Measurements from ENCODE around the gene TMEM87B. TPM values are rescaled to one million over a fixed set of nuclear protein-coding genes. Genes with fewer than 3 reads are reported as not detected.

TMEM87B gene
- total RNA-seq, 6 donors from 2014 or later: 20.1 to 45.9 (median 23.6) TPM

DNA sequence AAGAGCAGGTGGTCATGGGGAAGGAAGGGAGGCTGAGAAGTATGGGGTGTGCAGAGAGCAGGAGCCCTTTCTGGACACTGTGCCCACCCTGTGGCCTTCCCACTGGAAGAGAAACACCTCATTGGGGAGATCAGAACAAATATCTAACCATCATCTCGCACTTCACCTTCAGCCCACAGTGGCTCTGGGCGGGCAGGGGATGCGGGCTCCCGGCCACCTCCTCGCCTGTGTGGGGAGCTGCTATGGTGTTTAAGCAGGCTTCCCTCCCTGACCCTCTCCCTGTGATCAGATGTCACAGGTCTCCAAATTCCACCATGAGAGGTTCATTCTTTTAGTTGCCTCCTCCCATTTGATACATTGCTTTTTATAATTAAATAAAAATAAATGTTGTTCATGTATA, 88.1 kb downstream of the TMEM87B start:
- WGBS, 2 donors: 91 to 94% methylated on average over 5 of the region's 5 CpGs
- ATAC-seq (ENCODE audit: low FRiP score in 2 of 2): peak in 1 of 2 donors; percentile 34
- no peak overlapping the region for H3K27ac ChIP-seq

DNA sequence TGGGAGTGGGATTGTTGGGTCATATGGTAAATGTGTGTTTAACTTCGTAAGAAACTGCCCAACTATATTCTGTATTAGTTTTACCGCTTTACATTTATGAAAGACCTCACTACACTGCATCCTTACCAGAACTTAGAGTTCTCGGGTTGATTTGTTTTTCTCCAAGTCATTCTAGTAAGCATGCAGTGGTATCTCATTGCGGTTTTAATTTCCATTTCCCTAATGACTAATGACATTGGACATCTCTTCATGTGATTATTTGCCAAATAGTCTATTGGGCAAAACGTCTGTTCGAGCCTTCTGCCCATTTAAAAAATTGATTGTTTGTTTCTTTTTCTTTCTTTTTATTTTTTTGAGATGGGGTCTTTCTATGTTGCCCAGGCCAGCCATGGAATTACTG, 89.9 kb downstream of the TMEM87B start:
- peaks cover 0 to 7% (median 3%) of the 10 kb centered on the region in 4 donors for H3K4me1 ChIP-seq
- H3K9me3 ChIP-seq: no peaks in the 10 kb centered on the region
- no peak overlapping the region for H3K27ac ChIP-seq
- no peaks in the 10 kb centered on the region for H3K36me3 ChIP-seq
- WGBS, 2 donors: 91% methylated on average over 6 of the region's 6 CpGs
- ATAC-seq (ENCODE audit: low FRiP score in 2 of 2): no peak
- TF ChIP-seq EP300 (IDR thresholded peaks at IDR 0.05) (no peak), POLR2A (IDR thresholded peaks at IDR 0.05) (no peak), POLR2AphosphoS5 (IDR thresholded peaks at IDR 0.05) (no peak)
- TF ChIP-seq, protein P1, sequence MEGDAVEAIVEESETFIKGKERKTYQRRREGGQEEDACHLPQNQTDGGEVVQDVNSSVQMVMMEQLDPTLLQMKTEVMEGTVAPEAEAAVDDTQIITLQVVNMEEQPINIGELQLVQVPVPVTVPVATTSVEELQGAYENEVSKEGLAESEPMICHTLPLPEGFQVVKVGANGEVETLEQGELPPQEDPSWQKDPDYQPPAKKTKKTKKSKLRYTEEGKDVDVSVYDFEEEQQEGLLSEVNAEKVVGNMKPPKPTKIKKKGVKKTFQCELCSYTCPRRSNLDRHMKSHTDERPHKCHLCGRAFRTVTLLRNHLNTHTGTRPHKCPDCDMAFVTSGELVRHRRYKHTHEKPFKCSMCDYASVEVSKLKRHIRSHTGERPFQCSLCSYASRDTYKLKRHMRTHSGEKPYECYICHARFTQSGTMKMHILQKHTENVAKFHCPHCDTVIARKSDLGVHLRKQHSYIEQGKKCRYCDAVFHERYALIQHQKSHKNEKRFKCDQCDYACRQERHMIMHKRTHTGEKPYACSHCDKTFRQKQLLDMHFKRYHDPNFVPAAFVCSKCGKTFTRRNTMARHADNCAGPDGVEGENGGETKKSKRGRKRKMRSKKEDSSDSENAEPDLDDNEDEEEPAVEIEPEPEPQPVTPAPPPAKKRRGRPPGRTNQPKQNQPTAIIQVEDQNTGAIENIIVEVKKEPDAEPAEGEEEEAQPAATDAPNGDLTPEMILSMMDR (IDR thresholded peaks at IDR 0.05): no peak
- H3K4me3 ChIP-seq: no peak overlapping the region
- H3K27me3 ChIP-seq: no peaks in the 10 kb centered on the region
- DNase-seq: no peak

More for the DNA sequence above, 88.1 kb downstream of the TMEM87B start:
- no peaks in the 10 kb centered on the region for H3K36me3 ChIP-seq
- H3K9me3 ChIP-seq: no peaks in the 10 kb centered on the region
- peaks cover 0 to under 1% (median 0%) of the 10 kb centered on the region in 4 donors for H3K27me3 ChIP-seq
- no peak overlapping the region for H3K4me3 ChIP-seq
- peaks cover 0 to 12% (median 4%) of the 10 kb centered on the region in 4 donors for H3K4me1 ChIP-seq
- DNase-seq: no peak
- no peak for TF ChIP-seq POLR2AphosphoS5 (IDR thresholded peaks at IDR 0.05)
- TF ChIP-seq, protein P1 (IDR thresholded peaks at IDR 0.05): no peak
- TF ChIP-seq EP300 (IDR thresholded peaks at IDR 0.05): no peak
- TF ChIP-seq POLR2A (IDR thresholded peaks at IDR 0.05): no peak

DNA sequence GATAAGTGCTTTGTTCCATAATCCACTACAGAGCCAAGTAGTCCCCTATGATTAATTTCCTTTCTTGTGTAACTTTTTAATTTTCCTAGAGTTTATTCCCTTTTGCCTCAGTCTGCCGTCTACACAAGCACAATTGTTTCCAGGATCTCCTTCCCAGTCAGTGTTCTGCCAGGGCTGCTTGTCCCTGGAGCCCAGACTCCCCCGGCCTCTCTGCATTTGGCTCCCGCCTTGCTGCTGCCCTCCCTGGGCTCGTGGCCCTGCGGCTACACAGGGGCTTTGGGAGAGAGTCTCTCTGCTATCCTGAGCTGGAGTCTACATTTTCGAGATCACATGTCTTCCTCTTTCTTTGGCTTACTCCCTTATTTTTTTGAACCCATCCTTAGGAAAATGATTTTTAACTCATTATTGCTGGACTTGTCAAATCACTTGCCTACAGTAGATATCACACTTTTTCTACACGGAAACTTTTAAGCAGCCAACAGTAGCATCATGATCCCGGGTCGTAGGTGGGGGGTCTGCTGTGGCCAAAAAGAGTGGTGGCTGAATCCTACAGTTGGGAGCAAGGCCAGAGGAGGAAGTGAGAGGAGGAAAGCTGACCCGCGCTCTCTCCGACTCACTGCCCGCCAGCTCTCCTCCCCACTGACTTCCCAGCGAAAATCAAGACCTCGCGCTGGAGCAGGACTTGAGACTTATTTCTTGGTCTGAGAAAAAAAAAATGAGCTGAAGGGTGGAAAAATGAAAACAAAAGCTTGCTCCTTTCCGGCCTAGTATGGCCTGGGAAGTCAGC, 92.5 kb downstream of the TMEM87B start:
- Histone ChIP-seq H3K27ac (no peak overlapping the region), H3K4me1 (no peaks in the 10 kb centered on the region), H3K27me3 (no peaks in the 10 kb centered on the region), H3K9me3 (no peaks in the 10 kb centered on the region), H3K36me3 (no peaks in the 10 kb centered on the region), H3K4me3 (no peak overlapping the region)
- TF ChIP-seq EP300 (IDR thresholded peaks at IDR 0.05) (no peak), POLR2A (IDR thresholded peaks at IDR 0.05) (no peak), POLR2AphosphoS5 (IDR thresholded peaks at IDR 0.05) (no peak)
- TF ChIP-seq, protein P1 (IDR thresholded peaks at IDR 0.05): no peak
- 89 to 91% methylated on average over 17 of the region's 17 CpGs for WGBS, 2 donors
- no peak for DNase-seq
- peak in 1 of 2 donors; percentile 43 for ATAC-seq (ENCODE audit: low FRiP score in 2 of 2)

- Histone ChIP-seq H3K4me1 (no peaks in the 10 kb centered on the region), H3K9me3 (no peaks in the 10 kb centered on the region), H3K27me3 (no peaks in the 10 kb centered on the region), H3K36me3 (no peaks in the 10 kb centered on the region), H3K4me3 (no peak overlapping the region), H3K27ac (no peak overlapping the region)
- WGBS, 2 donors: 78 to 86% methylated on average over 2 of the region's 2 CpGs
- DNase-seq (no peak), ATAC-seq (ENCODE audit: low FRiP score in 2 of 2) (no peak)
- TF ChIP-seq POLR2A (IDR thresholded peaks at IDR 0.05): no peak
- TF ChIP-seq, protein P1 (IDR thresholded peaks at IDR 0.05): no peak
Observed at GRCh38 chr2:112148477-112148876, 93.4 kb downstream of the TMEM87B start.

DNA sequence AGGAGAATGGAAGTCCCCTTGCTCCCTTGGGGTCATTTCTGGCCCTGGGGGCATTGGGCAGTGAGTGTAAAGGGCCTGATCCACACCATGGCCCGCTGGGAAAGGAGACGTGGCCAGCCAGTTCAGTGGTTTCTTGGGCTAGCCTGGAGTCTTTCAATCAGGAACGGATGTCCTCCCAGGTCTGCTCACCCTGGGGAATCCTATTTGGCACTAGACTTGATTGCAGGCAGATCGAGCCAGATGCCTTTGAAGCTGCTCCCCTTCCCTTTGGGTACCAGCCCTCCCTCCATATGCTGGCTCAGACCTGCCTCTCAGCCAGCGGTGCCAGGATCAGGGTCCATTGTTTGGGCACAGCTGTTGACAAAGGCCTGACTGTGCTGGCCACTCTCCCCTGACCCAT, 94.1 kb downstream of the TMEM87B start:
- no peak overlapping the region for H3K27ac ChIP-seq
- DNase-seq: no peak

More for the DNA sequence above, 94.1 kb downstream of the TMEM87B start:
- Histone ChIP-seq H3K4me1 (no peaks in the 10 kb centered on the region), H3K36me3 (no peaks in the 10 kb centered on the region), H3K9me3 (no peaks in the 10 kb centered on the region), H3K4me3 (no peak overlapping the region), H3K27me3 (no peaks in the 10 kb centered on the region)
- WGBS, 2 donors: 95% methylated on average over 5 of the region's 5 CpGs; no CpG with 5 or more reads in 1 of the 2 donors
- no peak for ATAC-seq (ENCODE audit: low FRiP score in 2 of 2)
- no peak for TF ChIP-seq EP300 (IDR thresholded peaks at IDR 0.05)
- no peak for TF ChIP-seq POLR2AphosphoS5 (IDR thresholded peaks at IDR 0.05)
- no peak for TF ChIP-seq POLR2A (IDR thresholded peaks at IDR 0.05)
- TF ChIP-seq, protein P1 (IDR thresholded peaks at IDR 0.05): no peak

All from upper lobe of left lung (tissue), 6 donors.